Testis (tissue), 2 donors: ENCODE data around the gene FBXO34.

Source experiments
- CTCF ChIP-seq, 3 experiments: fragments of 450-650 bp in 2 of 3; fragments of 200-600 bp in 1 of 3; sonication (generic) in 1 of 3; IDR thresholded peaks; one replicate each; pipeline ENCODE4 v1.5.1; 2016 to 2019; ENCODE audit warnings: antibody characterized with exemption in 3 of 3, mild to moderate bottlenecking in 2 of 3, moderate library complexity in 1 of 3
- POLR2A ChIP-seq: fragments of 450-650 bp; IDR thresholded peaks from one replicate; pipeline ENCODE4 v1.6.1; 2017; ENCODE audit warnings: antibody characterized with exemption, mild to moderate bottlenecking, moderate library complexity

- TF ChIP-seq CTCF (IDR thresholded peaks at IDR 0.05) (no peak), POLR2A (no peak)
Measured at GRCh38 chr14:55274146-55274545, 2.9 kb downstream of the FBXO34 start.
